ENCODE measurements around the gene BAZ2B.

BAZ2B gene

DNA sequence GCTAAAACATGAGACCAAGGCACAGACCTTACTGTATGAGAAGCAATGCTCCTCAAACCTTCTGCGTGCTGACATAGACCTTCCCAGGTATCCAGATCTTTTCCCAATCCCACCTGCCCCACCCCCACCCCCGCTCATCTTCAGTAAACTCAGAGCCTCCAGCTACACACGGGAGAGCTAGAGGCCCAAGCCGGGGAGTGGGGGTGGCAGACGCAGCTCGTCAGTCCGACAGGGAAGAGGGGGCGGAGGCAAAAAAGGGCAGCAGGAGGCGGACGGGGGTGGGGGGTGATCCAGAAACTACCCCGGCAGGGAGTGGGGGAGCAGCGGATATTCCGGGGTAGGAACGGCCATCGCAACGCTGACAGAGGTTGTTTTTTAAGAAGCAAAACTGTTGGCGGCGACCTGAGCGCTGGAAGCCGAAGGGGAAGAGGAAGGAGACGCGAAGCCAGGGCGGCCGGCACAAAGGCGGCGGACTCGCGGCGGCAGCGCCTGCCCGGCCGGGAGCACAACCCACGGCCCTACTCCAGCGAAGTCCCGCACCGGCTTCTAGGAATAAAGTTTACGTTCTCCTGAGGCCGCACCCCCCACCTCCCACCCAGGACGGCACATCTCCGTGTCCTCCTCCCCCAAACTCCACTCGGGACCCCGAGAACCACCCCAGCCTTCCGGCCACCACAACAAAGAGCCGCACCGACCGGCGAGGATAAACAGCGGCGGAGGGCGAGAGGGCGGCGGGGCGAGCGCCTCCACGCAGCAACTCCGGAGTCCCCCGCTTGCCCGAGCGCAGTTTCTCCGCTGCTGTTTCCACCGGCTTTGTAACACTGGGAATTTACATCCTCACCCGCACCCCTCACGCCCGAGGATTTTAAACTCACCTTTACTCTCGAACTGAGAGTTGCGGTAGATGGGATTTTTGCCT is 722 bp downstream of the BAZ2B start:
- peak; percentile 83 for DNase-seq

DNA sequence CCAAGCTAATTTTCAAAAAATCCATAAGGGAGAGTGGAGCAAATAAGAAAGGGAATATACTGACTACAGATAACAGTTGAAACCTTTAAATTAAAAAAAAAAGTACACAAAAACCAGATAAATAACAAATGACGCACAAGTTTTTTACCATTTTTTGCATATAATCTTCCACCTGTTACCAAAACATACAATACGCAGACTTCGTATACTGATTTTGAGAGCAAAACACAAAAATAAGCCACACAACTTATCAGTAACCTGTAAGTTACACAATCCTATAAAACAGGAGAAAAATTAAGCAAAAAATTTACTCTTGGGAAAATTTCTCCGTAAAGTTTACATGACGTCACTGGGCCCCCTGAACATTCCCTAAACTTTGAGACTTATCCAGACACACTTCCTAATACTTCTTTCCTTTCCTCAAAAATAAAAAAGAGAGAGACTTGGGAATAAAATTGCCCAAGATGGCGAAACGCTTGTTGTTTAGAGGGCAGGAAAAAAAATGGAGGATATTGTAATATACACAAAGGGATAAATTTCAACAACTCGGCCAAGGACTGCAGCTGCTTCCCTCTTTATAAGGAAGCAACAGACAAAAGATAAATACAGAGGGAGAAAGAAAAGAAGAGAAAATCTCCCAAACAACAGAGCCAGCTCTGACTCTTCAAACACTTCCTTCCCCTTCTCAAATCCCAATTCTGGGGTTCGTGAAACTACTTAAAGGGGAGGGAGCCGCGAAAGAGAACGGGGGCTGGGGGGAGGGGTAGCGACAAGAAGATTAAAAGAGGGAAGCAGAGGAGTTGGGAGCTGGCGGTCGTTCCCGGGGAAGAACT is 1.6 kb downstream of the BAZ2B start:
- peak; percentile 68 for DNase-seq

DNA sequence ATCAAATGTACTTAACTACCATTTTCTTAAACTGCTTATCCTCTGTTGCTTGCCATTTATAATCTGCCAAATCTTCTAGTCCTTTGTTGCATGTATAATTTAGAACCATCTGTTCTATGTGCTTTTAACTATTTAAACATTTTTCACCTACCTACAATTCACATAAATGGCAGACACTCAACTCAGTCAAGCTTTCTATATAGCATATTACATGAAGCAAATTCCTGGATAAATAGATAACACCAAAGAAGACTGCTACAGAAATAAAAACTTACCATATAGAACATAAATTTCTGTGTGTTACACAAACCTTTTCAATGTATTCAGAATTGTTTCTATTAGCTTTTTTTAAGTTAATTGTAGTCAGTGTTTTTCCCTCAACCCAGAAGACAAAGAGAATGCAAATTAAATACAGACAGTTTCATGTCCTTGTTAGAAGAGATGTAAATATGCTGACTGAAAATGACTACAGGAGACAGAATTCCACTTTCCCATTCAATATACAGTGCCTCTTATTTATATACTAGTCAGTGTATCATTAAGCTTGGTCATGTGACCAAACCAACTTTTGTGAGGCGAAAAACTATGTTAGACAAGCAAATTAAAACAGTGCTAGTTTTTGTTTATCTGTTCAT is 2.6 kb downstream of the BAZ2B start:
- peak; percentile 10 for DNase-seq

DNA sequence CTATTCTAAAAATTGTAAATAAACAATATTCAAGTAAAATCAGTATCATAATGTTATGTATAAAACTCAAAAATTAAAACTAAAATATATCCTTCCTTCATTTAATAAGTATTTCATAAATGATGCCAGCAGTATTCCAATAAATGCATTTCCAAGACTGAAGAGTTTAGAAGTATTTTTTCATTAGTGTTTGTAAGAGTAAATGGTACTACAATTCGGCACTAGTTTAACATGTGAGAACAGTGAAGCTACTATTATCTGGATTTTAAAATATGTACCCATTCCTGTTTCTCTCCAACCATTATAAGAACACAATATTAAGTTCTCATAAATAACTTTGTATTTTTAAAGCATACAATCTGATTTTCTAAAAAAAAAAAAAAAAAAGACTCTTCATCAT is 3.3 kb downstream of the BAZ2B start:
- no peak for DNase-seq

DNA sequence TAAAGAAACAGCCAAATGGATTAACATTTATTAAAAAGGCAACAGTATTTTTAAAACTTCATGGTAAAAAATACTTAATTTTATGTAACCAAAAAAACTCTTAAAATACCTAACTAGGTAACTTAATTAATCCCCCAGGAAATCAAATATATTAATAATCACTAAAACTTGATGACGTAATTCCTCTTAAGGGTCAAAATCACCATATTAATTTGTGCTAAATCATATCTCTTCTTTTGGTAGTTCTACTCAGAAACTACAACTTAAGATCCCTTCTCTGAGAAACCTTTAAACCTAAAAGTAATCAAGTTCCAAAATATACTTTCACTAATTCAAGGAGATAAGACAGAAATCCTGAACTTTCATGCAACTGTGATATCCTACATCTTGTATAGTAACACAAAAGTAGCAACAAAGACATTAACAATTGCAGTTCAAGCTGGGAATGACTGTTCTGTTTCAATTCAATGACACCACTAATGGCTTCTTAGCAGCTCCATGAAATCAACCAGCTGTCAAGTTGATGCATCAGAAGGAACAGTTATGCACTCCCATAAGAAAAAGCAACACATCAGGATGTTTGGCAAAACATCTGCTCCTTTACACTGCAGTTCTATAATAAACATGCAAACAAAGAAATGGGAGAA is 4.0 kb downstream of the BAZ2B start:
- peak; percentile 49 for DNase-seq

DNA sequence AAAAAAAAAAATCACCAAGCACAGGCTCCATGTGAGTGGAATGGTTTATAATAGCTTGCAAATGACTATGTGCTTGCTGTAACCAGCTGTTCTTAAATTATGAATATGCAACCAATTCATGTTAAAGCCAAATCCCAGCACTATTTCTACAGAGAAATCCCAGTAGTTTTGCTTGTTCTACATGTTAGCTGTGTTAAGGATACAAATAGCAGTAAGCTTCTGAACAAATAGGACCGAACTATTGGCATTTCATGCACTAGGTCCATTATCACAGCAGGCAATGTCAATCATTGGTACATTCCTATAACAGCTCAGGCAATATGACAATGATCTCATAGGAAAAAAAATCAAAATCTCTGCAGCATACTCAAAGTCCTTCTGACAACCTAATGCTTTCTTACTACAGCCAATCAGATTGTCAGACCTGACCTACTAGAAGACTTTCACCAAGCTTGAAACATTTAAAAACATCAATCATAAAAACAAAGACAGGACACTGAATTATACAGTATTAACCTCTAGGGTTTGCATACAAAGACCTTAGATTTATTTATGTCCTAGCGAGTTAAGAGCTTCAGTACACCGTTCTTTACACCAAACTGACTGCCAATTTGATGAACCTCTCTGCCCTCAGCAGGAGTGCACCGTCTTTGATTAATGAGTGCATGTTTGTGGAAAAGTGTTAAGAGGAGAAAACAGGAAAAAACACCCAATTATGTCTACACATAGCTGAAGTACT is 6.4 kb downstream of the BAZ2B start:
- DNase-seq = no peak

DNA sequence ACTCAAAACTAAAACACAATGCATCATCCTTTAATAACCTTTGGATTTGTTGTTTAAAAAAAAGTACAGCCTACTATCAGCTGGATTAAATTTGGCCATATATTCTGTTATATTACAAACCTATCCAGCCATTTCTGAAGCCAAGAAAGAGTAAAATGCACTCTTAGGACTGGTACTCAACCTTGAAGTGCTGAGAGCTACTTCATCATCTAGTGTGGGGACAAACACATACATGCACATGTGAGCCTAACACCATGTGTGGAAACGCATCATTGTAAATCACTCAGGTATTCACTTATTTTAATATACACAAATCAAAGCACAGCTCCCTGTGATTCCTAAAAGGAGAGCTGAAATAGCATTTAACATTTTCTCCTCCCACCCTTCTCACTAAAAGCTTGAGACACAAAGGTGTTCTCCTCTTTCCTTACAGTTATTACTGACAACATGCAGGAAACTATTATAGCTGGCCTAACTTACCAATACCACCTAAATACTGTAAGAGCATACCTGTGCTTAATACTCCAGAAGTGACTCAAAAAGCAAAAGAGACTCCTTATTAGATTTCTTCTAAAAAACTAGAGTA is 7.5 kb downstream of the BAZ2B start:
- no peak for DNase-seq

DNA sequence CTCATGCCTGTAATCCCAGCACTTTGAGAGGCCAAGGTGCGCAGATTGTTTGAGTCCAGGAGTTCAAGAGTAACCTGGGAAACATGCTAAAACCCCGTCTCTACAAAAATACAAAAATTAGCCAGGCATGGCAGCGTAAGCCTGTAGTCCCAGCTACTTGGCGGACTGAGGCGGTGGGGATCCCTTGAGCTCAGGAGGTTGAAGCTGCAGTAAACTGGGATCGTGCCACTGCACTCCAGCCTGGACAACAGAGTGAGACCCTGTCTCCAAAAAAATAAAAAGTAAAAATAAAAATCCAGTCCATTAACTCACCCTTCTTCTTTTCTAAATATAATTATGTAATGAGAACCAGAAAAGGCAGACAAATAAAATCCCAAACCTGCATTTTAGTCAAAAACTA is 8.2 kb downstream of the BAZ2B start:
- no peak for DNase-seq

DNA sequence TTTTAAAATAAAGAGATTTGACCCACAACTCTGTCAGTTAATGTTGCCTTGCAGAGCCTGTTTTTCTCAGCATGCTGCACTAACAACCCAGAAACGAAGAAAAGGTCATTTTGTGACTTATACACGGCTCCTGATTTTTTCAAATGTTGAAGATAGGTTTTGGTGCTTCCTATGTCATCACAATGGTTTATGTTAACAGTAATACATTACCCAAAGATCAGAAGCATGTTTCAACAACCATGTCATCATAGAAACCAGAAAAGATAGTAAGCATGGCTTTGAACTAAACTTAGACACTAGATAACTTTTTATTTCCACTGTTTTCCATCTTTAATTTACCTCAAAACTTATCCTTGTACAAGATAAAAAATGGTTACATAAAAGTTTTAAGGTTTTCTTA is 10.1 kb downstream of the BAZ2B start:
- no peak for DNase-seq

DNA sequence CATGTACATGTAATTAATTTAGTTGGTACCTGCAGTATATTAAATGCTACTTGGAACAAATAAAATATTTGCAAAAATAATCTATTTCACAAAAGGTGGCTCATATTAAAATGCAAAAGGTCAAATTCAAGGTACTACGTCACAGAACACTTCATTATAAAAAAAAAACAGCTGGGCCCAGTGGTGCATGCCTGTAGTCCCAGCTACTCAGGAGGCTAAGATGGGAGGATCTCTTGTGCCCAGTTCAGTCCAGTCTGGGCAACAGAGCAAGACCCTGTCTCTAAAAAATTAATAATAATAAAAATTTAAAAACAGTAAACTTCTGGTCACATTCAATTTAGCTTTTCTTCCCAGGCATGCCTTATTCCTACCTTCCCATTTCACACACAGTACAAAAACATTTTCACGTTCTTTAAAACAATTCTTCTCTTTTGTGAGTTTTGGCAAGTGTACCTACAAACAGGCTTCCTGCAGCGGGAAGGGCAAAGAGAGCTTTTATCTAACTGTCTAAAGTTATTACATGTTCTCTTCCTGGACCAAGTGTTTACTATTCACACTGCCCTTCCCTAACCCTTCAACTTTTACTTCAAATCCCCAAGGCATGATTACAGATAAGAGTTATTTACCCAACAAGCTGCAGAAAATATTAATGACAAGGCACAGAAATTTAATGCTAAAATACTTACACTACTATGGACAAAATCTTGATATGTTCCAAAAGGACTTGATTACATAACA is 10.7 kb downstream of the BAZ2B start:
- no peak for DNase-seq

DNA sequence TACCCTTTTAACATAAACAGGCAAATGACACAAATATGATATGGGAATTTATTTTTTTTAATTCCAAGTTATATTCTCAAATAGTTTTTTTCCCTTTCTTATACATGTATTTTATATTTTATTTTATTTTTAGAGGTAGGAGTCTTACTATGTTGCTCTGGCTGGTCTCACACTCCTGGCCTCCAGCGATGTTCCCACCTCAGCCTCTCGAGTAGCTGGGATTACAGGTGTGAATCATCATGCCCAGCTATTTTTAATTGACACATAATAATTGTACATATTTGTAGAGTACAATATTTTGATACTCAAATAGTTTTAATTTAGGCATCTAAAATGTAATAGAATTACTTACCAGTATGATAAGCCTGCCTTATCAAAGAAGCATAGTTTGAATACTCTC is 12.2 kb downstream of the BAZ2B start:
- no peak for DNase-seq

DNA sequence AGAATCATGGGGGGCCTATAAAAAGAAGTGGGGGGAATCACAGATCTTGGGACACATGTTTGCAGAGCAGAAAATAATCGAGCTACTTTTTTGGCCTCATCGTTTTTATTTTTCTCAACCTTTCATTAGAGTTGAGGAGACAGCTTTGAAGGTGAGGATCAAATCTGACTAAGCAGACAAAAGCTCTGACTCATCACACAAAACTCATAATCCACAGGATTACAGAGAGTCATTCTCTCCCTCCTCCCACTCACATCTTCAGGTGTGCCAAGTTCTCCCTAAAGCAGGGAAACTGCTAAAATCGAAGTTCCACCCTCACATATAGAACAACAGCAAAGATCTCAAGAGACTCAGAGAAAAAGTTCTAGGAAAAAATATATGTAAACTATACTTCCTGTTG is 15.6 kb downstream of the BAZ2B start:
- DNase-seq = no peak

DNA sequence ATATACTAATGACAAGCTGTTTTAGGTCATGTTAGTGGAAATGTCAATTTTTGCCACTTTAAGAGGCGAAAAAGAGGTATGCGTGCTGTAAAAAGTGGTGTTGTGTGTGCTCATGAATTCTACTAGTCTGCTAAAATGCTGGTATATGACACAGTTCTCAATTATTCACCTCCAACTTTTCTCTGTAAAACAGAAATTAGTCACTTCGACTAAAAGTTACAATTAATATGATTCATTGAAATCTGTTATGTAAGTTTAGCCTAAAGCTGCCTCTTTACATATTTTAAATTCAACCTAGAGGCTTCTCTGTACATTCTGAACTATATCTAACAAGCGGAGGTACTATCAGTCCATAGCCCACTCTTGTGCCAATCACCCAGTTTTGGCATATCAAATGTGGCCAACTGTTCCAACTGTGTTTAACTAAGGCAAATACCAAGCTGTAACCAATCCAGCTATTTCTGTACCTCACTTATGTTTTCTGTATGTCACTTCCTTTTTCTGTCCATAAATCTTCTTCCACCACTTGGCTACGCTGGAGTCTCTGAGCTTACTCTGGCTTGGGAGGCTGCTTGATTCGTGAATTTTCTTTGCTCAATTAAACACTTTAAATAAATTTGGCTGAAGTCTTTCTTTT is 20.8 kb downstream of the BAZ2B start:
- no peak for DNase-seq

DNA sequence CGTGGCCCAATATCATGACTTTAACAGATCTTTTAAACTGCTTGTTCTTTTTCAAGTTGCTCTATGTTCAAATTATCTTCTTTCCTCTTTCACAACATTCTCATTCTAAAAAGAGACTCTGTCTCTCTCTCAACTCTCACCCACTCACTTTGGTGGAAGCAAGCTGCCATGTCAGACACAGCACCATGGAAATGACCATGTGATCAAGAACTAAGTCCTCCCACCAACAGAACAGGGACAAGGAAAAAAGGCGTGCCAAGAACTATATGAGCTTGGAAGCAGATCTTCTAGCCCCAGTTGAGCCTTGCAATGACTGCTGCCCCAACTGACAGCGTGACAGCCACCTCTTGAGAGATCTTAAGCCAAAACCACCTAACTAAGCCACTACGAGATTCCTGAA is 23.9 kb downstream of the BAZ2B start:
- no peak for DNase-seq

DNA sequence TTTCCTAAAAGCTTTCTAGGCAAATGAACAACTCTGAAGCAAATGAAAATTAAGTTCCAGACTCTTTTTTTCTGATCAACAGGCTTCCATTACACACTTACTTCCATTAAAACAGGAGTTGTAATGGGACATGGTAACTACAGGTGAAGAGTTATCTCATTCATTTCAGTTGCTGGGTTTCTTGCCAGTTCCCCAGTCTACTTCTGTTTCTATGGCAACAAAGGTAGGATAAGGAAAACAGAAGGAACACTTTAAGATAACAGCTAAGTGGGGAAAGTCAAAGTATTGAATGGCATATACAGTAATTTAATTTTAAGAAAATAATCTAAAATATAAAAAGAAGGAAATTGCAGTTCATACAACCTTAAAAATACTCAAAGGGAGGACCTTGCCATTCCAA is 25.1 kb downstream of the BAZ2B start:
- no peak for DNase-seq

DNA sequence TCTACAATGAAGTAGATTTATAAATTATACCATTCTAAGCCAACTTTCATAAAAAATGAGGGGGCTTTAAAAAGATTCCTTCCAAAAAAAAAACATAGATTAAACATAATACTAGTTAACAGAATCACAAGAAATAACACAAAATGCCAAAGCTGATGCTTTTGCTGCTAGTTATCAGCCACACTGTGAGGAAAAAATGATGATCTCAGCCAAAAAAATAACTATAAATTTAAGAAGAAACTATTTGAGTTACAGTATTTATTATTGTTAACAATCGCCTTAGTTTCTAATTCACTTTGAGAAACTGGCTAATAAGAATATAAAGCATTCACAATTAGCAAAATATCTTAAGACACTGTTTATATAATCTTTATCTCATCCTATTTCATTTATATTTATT is 27.1 kb downstream of the BAZ2B start:
- no peak for DNase-seq

DNA sequence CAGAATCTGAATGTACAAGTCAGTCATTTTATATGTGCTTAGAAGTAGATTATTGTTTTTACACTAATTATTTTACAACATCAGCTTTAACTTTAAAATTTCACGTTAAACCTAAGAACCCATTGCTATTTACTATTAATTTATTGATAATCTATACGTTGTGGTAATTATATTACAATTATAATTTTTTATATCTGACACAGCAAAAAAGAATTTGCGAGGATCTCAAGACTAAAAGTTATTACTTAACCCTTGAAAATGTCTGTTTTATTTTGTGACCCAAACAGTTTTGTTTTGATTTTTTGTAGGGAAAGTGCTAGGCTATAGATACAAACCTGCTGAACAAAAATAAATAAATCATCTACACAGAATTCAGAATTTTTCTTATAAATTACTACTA is 30.3 kb downstream of the BAZ2B start:
- DNase-seq = no peak

DNA sequence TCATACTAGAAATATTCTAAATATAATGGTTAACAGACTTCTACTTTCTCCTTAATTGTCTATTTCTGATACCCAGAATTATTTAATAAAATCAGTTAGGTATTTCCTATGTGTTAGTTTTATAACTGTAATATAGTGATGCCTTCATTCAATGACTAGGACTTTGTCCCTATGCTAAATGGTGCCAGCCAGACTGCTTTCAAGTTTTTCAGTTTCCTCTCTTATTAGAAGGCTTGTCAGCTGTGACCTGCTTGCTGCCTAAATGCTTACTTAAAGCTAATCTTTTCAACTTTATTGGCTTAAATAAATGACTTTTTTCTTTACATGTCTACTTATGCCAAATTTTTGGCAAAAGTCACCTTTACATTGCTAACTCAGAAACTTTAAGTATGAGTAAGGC is 30.7 kb downstream of the BAZ2B start:
- DNase-seq = no peak

DNA sequence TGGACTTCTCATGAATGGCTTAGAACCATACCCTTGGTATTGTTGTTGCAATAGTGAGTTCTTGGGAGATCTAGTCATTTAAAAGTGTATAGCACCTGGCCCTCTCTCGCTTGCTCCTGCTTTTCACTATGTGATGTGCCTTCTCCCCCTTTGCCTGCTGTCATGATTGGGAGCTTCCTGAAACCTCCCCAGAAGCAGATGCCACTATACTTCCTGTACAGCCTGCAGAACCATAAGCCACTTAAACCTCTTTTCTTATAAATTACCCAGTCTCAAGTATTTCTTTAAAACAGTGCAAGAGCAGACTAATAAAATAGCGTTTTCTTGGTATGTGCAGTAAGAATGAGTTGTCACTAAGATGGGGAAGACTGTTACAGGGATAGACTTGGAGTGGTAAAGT is 31.6 kb downstream of the BAZ2B start:
- no peak for DNase-seq

DNA sequence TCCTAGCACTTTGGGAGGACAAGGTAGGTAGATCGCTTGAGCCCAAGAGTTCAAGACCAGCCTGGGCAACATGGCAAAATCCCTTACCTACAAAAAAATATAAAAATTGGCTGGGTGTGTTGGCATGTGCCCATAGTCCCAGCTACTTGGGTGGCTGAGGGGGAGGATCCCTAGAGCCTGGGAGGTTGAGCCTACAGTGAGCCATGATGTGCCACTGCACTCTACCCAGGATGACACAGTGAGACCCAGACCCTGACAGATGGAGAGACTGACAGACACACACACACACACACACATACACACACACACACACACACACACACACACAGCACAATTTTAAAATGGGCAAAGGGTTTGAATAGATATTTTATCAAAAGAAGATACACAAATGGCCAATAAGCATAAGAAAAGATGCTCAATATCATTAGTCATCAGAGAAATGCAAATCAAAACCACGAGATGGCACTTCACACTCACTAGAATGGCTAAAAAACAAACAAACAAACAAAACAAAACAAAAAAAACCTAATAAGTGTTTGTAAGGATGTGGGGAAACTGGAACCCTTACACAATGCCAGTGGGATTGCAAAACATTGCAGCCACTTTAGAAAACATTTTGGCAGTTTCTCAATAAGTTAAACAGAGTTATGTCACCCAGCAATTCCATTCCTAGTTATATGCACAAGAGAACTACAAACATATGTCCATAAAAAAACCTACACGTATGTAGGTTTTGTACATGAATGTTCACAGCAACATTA is 42.3 kb downstream of the BAZ2B start:
- no peak for DNase-seq
